Measurements from ENCODE around the gene NME7.

Gene NME7

DNA sequence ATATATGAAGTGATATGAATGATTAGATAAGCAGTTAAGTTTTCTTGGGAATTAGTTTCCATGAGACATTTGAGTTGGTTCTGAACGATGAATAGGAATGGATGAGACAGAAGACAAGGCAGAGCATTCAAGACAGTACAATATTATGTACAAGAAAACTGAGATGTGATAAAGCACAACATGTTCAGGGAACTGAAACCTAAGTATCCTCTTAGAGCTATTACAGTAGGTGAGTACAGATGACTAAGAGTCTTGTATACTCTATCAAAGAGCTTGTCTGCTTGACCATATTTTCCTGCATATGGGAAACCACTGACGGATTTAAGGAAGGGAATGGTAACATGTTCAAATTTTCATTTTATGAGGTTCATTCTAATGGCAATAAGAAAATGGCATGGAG, 61.6 kb downstream of the NME7 start:
- H3K4me1 Mint-ChIP-seq = peaks cover 9% of the 10 kb centered on the region
- no peak for TF ChIP-seq CTCF (IDR thresholded peaks at IDR 0.05; ENCODE audit: unreplicated experiment in 3 of 3)
- H3K27ac Mint-ChIP-seq = no peak overlapping the region
- no peak overlapping the region for H3K4me3 Mint-ChIP-seq
- no peaks in the 10 kb centered on the region for H3K27me3 Mint-ChIP-seq (ENCODE audit: low read depth)
- peaks cover 49% of the 10 kb centered on the region for H3K36me3 Mint-ChIP-seq (ENCODE audit: low read depth)
- H3K9me3 Mint-ChIP-seq = no peaks in the 10 kb centered on the region

DNA sequence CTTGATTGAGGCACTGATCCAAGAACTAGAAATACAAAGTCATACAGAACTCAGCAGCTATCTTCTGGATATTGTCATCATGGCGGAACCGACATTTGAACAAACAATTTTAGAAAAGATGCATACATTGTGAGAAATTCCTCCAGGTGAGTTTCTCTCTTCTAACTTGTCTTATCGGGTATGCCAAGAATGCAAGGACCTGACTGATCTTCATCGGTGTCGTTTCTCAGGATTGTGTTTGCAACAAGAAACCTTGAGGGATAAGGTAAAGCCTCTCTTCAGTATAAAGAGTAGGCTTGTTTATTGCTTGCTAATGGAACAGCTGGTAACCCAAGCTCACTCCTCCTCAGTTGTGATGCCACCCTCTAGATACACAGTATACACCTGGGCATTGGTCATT, 62.2 kb downstream of the NME7 start:
- no peak overlapping the region for H3K27ac Mint-ChIP-seq
- no peak overlapping the region for H3K4me3 Mint-ChIP-seq
- TF ChIP-seq CTCF (IDR thresholded peaks at IDR 0.05; ENCODE audit: unreplicated experiment in 3 of 3) = no peak
- H3K9me3 Mint-ChIP-seq = no peaks in the 10 kb centered on the region
- H3K4me1 Mint-ChIP-seq = peaks cover 9% of the 10 kb centered on the region
- peaks cover 49% of the 10 kb centered on the region for H3K36me3 Mint-ChIP-seq (ENCODE audit: low read depth)
- no peaks in the 10 kb centered on the region for H3K27me3 Mint-ChIP-seq (ENCODE audit: low read depth)

- H3K27ac Mint-ChIP-seq = no peak overlapping the region
- H3K4me3 Mint-ChIP-seq = no peak overlapping the region
- no peak for TF ChIP-seq CTCF (IDR thresholded peaks at IDR 0.05; ENCODE audit: unreplicated experiment in 3 of 3)
- H3K27me3 Mint-ChIP-seq (ENCODE audit: low read depth) = no peaks in the 10 kb centered on the region
- peaks cover 26% of the 10 kb centered on the region for H3K36me3 Mint-ChIP-seq (ENCODE audit: low read depth)
- H3K9me3 Mint-ChIP-seq = no peaks in the 10 kb centered on the region
- no peaks in the 10 kb centered on the region for H3K4me1 Mint-ChIP-seq
Measured at GRCh38 chr1:169300854-169301253, 66.7 kb downstream of the NME7 start.

DNA sequence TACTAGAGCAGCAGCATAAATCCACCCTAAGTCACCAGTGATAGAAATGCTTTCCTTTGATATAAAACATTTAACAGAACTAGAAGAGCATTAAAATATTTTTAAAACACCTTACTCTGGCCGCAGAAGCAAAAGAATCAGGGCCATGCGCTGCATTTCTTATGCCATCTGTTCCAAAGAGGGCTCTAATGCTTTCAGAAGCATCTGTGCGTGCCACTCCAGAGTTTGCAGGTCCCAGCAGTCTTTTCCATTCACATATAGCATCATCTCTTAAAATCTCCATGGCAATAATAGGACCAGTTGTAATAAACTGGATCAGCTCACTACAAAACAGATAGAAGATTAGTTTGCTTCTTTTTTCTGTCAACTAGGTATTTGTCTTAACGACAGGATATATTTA, 69.2 kb downstream of the NME7 start:
- no peak for TF ChIP-seq CTCF (IDR thresholded peaks at IDR 0.05; ENCODE audit: unreplicated experiment in 3 of 3)
- H3K27me3 Mint-ChIP-seq (ENCODE audit: low read depth) = no peaks in the 10 kb centered on the region
- no peaks in the 10 kb centered on the region for H3K9me3 Mint-ChIP-seq
- no peak overlapping the region for H3K27ac Mint-ChIP-seq
- no peak overlapping the region for H3K4me3 Mint-ChIP-seq
- H3K36me3 Mint-ChIP-seq (ENCODE audit: low read depth) = peaks cover 16% of the 10 kb centered on the region
- no peaks in the 10 kb centered on the region for H3K4me1 Mint-ChIP-seq

DNA sequence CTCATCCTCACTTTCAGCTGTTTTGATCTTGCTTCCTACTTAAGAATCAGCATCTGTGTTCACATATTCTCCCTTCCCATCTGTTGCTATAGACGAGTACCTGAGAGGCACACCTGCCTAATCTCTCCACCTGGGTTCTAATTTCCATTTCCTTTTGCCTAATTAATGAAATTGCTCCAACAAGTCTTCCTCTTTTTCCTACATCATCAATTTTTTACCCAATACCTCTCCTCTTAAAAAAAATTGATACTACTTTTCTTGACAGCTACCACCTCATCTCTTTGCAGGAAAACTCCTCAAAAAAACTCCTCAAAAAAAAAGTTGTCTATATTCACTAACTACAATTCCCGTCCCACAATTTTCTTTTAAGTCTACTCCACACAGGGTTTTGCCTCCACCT, 71.8 kb downstream of the NME7 start:
- Mint-ChIP-seq H3K27me3 (ENCODE audit: low read depth) (no peaks in the 10 kb centered on the region), H3K4me3 (no peak overlapping the region), H3K36me3 (ENCODE audit: low read depth) (peaks cover 17% of the 10 kb centered on the region), H3K27ac (no peak overlapping the region), H3K9me3 (no peaks in the 10 kb centered on the region), H3K4me1 (no peaks in the 10 kb centered on the region)
- TF ChIP-seq CTCF (IDR thresholded peaks at IDR 0.05; ENCODE audit: unreplicated experiment in 3 of 3) = no peak

GRCh38 chr1:169295425-169295824, 72.2 kb downstream of the NME7 start:
- Mint-ChIP-seq H3K27ac (no peak overlapping the region), H3K36me3 (ENCODE audit: low read depth) (peaks cover 21% of the 10 kb centered on the region), H3K4me1 (no peaks in the 10 kb centered on the region), H3K4me3 (no peak overlapping the region), H3K9me3 (no peaks in the 10 kb centered on the region), H3K27me3 (ENCODE audit: low read depth) (no peaks in the 10 kb centered on the region)
- no peak for TF ChIP-seq CTCF (IDR thresholded peaks at IDR 0.05; ENCODE audit: unreplicated experiment in 3 of 3)
